ENCODE results near the gene STPG2.

The STPG2 gene

DNA sequence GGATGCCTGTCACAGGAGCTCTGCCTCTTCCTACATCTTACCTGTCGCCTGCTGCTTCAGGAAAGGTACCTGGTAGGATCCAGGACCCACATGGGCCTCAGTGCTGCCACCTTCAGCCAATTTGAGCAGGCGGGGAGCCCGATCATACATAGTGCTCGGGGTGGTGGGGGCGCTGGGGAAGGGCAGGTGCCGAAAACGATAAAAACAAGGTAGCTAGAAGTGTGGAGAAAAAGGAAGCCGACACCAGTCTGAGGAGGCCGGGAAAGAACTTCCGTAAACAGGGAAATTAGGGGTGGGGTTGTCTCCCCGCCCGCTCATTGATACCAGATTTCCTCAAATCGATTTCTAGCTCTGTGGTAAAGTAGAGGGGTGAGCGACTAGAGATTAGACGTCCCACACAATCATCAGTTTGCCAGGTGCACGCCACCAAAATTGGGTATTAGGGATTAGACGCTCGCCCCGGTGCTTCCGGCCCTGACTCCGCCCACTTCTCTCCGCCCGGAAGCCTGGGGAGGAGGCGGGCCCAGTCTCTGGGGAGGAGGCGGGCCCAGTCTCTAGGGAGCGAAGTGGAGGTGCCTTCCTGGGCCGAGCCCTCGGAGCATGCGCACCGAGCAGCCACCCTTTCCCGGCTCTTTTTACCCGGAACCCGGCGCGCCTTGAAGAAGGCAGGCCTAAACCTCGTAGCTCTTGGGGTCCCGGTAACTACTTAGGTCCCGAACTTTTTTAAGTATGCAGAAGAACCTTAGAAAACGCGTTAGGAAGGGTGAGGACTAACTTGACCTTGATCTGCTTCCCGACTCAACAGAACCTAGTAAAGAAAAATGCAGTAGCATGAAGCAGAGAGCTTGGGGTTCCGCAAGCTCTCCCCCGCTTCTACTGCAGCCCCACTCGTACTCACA, at the start of gene STPG2:
STPG2 (minus strand) TSS at position 476 of the 899 bp plus-strand sequence.
- peak; percentile 90 for DNase-seq

DNA sequence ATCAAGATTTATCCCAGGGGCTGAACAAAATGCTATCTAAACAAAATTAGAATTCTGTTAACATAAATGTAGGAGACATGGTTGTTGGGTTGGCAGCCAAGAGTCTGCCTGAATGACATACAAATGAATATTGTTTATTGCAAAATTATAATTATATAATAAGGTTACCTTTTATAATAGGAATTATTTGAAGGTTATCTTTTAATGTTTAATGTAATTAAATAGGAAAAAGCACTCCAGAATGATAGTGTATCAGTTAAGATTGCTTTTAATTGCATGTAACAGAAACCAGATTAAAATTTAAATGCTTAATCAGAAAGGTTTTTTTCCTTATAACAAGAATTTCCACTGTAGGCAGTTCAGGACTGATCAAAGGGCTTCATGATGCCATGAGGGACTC, 42.0 kb upstream of the STPG2 start:
- no peak for DNase-seq

DNA sequence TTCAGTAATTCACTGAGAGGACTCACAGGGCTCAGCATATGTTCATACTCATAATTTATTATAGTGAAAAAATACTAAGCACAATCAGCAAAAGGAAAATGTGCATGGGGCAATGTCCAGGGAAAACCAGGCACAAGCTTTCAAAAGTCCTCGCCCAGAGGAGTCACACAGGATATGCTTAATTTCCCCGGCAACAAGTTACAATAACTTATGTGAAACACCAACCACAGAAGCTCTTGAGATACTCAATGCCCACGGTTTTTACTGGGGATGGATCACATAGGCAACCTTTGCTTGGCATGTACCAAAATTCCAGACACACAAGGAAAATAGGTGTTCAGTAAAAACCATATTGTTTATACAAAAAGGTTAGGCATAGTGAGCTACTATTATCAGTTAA, 38.5 kb upstream of the STPG2 start:
- no peak for DNase-seq

DNA sequence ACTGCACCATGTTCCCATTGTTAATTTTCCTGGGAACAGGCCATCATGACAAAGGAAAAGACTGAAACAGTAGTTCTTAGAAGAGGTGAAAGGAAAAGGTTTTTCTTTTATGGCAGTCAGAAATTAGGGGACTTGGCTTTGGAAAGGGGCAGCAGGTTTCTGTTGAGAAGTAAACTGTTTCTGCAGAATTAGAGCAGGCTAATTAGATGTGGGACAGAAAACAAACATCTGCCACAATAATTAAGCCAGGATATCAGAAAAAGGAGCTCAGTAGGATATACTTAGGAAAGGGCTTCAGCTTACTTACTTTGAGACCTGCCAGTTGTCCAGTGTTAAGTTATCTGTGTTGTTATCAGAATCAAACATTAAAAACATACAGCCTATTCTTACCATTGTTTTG, 36.7 kb upstream of the STPG2 start:
- no peak for DNase-seq

DNA sequence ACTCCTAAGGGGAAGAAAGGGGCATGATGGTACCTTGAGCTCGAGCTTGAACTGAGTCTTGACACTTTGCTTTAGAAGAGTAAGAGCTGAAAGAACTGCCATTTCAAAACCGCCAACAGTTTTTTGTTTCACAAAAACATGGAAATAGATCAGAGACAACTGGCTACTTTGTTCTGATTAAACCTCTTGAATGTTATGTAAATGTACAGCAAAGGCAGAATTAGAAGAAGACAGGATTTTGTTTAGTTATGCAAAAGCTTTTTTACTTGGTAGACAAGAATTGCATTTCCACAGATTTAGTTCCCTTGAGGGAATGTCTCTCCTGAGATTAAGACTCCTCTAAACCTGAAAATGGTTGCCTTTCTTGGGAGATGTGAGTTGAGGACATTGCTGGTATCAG, 33.3 kb upstream of the STPG2 start:
- no peak for DNase-seq

DNA sequence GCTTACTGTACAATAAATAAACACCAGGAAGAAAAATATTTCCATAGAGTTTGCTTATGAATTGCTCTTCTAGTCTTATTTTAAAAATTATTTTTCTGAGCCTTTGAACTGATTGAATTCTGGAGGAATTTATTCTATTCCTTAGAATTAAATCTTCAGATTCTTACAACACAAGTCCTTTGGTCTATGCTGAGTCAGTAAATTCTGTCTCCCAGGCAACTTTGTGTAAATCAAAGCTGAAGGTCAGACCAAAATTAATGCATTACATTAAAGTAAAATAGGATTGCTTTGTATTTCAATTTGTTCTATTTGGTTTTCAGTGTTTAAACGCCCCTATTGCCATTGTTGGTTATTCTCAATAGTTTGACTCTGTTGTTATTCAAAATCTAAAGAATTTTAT, 26.8 kb upstream of the STPG2 start:
- no peak for DNase-seq

DNA sequence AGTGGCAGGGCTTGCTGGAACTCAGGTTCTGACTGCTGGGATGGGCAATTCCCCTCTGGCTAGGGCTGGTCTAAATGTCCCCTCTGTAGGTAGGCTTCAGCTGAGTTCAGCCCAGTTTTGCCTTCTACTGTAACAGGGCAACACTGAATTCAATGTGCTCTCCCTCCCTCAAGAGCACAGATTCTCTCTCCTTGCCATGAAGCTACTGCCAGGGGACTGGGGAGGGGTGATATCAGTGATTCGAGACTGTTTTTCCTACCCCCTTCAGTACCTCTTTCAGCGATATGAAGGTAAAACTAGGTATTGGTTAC, 23.4 kb upstream of the STPG2 start:
- no peak for DNase-seq

DNA sequence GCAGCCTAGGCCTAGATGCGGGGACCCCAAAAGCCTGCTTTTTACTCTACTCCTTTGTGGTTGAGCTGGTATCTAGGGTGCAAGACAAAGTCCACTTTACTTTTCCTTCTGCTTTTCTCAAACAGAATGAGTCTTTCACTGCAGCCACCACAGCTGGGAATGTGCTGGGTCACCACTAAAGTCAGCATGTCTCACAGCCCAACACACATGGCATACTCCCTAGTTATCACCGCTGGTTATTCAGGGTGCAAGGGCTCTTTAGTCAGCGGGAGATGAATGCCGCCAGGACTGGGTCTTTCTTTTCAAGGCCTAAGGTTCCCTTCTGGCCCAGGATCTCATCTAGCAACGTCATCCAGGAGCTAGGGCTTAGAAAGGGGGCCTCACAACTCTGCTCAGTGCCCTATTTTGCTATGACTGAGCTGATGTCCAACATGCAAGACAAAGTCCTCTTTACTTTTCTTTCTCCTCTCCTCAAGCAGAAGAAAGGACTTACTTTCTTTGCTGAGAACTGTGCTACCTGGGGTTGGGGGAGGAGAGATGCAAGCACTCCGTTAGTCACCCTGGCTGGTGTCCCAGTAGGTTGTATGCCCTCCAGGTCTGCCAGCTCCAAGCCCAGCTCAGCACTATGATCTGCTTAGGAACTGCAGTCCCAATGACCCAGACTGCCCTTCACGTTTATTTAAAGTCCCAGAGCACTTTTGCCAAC, 22.9 kb upstream of the STPG2 start:
- DNase-seq = no peak

DNA sequence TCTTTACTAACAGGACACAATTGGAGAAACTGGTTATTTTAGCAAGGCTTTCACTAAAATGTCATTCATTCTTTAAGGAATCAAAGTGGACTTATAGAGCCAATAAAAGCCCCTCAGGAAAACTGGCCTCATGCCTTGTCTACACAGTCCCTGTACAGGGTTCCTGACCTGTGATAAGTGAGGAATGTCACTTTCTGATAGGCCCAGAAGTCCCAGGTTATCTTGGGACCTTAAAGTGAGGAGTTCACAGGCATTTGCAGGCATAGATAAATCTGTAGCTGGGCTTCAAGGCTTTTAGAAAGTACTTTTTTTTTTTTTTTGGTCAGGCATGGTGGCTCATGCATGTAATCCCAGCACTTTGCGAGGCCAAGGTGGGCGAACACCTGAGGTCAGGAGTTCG, 19.4 kb upstream of the STPG2 start:
- DNase-seq = no peak

DNA sequence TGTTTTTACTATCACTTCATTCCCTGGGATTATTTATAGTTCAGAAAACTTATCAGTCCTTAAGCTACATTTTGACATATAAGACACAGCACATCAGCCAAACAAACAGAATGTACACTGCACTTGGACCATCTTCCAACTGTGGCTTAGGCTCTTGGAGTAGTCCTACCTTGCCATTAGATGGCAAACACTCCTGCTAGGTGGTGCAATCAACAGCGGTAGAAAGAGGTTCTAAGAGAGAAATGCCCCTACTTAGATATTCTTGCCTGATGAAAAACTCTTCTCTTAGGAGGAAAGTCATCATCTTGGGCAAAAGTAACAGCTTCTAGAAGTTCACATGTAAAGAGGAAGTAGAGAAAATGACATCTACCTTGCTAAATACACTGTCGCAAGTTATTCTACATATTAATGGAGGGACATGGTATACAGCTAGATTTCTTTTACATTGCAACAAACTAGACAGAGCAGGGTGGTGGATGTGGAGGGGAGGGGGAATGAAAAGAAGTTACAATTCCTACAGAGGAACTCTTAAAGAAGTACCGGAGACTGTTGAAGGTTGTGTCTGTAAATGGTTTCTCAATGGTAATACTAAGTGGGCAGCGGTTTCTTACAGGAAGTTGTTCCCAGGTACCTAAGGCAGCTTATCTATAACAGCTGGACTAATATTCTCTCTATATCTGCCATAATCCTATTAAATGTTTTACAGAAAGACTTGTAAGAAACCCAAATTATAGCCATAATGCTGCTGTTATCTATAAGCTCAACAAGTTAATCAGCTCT, 8.1 kb upstream of the STPG2 start:
- no peak for DNase-seq

DNA sequence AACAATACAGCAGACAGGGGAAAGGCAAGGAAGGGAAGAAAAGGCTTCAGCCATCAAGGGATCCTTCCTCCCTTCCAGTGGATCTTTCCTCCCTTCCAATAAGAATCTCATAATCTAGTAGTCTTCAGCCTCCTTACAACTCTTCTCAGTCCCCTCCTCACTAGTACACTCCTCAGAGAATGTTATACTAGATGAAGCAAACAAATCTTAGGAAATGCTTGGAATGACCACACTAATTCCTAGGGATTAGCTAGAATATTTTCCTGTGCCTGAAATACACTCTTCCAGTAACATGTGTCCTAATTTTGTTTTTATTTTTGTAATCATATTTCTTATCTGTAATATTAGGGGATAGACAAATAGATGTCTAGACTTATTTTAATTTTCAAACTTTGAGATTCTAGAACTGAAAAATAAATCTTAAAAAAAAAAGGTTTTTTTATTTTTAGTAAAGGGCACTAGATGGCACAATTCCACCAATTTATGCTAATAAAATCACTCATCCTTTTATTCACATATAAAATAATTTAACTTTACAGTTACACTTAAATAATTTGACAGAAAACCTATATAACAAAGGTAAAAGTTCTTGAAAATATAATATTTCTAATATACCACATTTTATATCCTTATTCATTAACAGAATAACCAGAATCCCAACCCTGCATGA, 7.0 kb upstream of the STPG2 start:
- no peak for DNase-seq

DNA sequence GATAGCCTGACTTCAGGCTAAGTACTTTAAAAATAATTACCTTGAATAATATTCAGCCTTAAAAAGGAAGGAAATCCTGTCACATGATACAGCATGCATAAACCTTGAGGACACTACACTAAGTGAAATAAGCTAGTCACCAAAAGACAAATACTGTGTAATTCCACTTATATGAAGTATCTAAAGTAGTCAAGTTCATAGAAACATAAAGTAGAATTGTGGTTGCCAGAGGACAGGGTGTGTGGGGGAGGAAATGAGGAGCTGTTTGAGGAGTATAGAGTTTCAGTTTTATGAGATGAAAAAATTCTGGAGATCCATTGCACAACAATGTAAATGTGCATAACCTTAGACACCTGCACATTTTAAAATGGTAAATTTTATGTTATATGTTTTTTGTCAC, 5.6 kb upstream of the STPG2 start:
- no peak for DNase-seq

DNA sequence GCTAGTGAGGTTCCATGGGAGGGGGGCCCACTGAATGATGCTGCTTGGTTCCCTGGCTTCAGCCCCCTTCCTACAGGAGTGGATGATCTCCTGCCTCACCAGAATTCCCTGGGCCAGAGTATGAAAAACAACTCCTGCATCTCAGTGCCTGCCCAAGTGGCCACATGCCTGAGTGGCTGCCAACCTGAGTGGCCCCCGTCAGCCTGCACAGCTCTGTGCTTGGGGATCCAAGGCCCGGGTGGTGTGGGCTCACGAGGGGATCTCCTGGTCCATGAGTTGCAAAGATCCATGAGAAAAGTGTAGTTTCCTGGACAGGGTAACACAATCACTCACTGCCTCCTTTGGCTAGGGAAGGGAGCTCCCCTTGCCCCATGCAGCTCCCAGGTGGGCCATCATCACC, 17.1 kb downstream of the STPG2 start:
- no peak for DNase-seq

DNA sequence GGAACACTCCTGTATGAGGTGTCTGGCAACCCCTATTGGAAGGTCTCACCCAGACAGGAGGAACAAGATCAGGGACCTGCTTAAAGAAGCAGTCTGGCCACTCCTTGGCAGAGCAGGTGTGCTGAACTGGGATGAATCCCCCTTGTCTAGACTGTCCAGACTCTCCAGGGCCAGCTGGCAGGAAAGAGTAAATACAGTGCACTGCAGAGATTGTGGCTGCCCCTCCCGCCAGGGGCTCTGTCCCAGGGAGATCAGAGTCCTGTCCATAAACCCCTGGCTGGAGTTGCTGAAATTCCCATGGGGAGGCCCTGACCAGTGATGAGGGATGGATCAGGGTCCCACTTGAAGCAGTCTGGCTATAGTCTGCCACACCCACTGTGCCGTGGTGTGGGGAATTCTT, 17.7 kb downstream of the STPG2 start:
- DNase-seq = no peak

DNA sequence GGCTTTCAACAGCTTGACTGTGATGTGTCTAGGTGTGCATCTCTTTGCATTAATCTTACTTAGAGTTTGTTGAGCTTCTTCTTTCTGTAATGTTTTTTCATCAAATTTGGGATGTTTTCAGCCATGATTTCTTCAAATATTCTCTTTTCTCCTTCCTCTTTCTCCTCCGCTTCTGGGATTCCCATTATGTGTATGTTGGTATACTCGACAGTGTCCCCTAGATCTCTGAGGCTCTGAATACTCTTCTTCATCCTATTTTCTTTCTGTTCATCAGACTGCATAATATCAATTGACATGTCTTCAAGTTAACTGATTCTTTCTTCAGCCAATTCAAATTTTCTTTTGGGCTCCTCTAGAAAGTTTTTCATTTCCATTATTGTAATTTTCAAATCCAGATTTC, 25.9 kb downstream of the STPG2 start:
- DNase-seq = no peak

DNA sequence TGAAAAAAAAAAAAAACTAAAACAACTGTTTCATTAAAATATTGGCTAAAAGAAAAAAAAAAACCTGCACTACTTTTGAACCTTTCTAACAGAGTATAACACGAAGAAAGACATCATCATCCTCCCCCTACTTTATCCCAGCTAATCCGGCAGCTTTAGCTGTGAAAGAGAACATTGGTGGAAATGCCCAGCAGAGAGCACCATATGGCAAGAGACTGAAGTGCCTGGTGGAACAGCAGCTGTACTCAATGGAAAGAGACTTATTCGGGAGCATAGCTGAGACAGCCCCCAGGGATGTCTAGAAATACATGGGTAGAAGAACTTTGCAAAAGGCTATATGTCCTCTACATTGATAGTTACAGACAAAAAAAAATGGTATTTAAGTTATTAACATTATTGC, 30.3 kb downstream of the STPG2 start:
- DNase-seq = peak; percentile 4

DNA sequence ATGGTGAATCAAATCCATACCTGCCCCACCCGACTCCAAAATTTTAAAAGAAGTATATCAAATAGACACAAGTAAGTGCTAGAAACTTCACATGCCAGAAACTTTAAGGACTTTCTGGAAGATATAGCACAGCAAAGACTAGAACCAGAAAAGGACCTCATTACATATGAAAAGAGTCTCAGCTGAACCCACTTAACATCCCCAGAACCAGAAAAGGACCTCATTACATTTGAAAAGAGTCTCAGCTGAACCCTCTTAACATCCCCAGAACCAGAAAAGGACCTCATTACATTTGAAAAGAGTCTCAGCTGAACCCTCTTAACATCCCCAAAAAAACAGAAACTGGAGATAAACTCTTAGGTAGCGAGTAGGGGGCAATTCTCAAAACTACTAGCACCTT, 32.3 kb downstream of the STPG2 start:
- no peak for DNase-seq

DNA sequence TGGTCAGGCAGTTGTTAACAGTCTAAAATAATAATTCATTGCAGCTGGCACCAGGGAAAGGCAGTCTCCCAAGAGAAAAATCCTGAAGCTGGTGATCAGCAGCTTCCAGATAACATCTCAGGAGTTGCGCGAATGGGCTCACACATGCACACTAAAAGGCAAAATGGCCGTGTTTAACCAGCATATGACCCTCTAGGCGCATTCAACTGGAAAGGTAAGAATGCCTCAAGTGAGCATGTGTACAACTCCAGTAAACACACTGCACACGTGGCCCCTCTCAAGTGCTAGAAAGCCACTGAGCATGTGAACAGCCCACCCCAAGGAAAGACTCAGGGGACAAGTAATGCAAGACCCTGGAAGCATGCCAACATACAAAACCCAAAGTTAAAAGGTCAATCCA, 33.1 kb downstream of the STPG2 start:
- DNase-seq = no peak

DNA sequence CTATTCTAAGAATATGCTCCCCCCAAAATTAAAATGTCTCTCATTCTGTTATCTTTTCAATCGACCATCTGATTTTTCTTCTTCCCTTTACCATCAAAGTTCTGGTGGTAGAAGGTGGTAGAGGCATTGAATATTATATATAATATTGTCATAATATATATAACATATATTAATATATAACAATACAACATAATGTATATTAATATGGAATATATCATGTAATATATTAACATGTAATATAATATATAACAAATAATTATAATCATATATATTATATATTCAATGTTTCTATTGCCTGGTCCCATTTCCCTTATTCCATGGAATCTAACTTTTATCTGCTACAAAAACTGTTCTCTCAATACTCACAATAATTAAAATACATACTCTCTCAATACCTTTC, 40.6 kb downstream of the STPG2 start:
- no peak for DNase-seq

DNA sequence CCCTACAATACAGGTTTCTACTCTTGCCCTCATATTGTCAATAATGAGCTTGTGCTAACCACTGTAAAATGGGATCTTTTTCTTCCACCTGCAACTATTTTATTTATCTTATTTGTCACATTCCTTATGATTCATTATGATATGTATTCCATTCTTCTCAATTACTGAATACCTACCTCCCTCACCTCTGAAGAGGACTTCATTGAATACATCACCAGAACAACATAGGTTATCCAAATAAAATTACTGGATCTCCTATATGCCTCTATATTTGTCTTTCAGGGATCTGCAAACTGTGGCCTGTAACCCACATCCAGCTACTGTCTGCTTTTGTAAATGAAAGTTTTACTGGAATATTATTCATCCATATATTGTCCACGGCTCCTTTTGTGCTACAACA, 41.3 kb downstream of the STPG2 start:
- DNase-seq = no peak

DNA sequence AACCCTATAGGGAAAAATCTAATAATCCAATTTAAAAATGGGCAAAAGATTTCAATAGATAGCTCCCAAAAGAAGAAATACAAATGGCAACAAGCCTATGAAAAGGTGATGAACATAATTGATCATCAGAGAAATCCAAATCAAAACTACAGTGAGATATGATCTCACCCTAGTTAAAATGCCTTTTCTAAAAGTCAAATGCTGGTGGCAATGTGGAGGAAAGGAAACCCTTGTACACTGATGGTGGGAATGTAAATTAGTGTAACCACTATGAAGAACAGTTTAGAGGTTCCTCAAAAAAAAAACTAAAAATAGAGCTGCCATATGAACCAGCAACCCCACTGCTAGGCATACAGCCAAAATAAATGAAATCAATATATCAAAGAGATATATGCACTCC, 44.5 kb downstream of the STPG2 start:
- DNase-seq = no peak

DNA sequence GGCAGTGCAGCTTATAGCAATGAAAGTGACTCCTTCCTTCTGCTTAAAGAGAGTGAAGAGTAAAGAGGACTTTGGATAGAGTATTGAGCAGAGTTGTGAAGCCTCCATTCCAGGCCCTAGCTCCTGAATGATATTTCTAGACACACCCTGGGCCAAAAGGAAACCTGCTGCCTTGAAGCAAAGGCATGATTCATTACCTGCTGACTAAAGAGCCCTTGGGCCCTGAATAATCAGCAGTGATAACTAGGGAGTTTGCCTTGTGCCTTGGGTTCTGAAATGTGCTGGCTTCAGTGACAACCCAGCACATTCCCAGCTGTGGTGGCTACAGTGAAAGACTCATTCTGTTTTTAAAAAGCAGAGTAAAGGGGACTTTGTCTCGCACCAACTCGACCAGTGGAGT, 49.2 kb downstream of the STPG2 start:
- DNase-seq = no peak

DNA sequence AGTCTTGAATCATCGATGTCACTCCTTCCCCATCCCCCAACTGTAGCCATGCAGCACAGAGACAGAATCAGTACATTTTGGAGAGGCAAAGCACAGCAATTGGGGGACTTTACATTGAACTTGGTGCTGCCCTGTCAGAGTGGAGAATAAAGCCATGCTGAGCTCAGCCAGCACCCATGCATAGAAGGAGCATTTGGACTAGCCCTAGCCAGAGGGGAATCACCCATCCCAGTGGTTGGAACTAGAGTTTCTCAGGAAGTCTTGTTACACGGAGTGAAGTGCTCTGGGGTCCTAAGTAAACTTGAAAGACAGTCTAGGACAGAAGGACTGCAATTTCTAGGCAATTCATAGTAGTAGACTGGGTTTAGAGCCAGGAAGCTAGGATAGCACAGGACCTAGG, 49.6 kb downstream of the STPG2 start:
- DNase-seq = no peak

Data from NCI-H748 treated with DMSO at 0.1 percent for 48 hours (cell line).